ENCODE data around the gene CLNK. TPM values are rescaled to one million over a fixed set of nuclear protein-coding genes. Genes with fewer than 3 reads are reported as not detected.
"Not testable (repeated sequence)": the region's sequence is repeated elsewhere in the genome, so short reads cannot be mapped to it uniquely, and the experiment has no call there.

The CLNK gene
- polyA plus RNA-seq, 2 of the 4 experiments (the other 2 are of a cell fraction): not detected

- ATAC-seq (no peak), DNase-seq (ENCODE audit: low read depth in 1 of 2, low spot score in 1 of 2) (no peak), FAIRE-seq (no peak)
- WGBS (ENCODE audit: missing lambda C conversion rate): 0% methylated on average over 1 of the region's 1 CpG
- ChIA-PET CTCF (interaction anchor here (1.1 kb wide), 1 partner anchor 11 kb away, joined by 3 read pairs; no protein-coding TSS in a partner anchor), POLR2A (no interaction called here)
- Histone ChIP-seq H3K9me3 (no peaks in the 10 kb centered on the region), H3K4me2 (no peak overlapping the region), H3K4me3 (no peak overlapping the region), H3K27ac (no peak overlapping the region), H3K4me1 (no peaks in the 10 kb centered on the region)
- TF ChIP-seq SMC3 (IDR thresholded peaks at IDR 0.05): no peak
- no peak for TF ChIP-seq HMGXB4 (CRISPR knock-in tag; IDR thresholded peaks at IDR 0.05; ENCODE audit: borderline replicate concordance)
- no peak for TF ChIP-seq RFX5 (IDR thresholded peaks at IDR 0.05)
- TF ChIP-seq NR3C1 (IDR thresholded peaks at IDR 0.05): no peak
Measured at GRCh38 chr4:10577018-10577417, 107.5 kb downstream of the CLNK start.

- FAIRE-seq (no peak), ATAC-seq (no peak), DNase-seq (ENCODE audit: low read depth in 1 of 2, low spot score in 1 of 2) (no peak)
- Histone ChIP-seq H3K4me3 (no peak overlapping the region), H3K4me2 (no peak overlapping the region), H3K4me1 (no peaks in the 10 kb centered on the region), H3K27ac (no peak overlapping the region), H3K9me3 (no peaks in the 10 kb centered on the region)
- TF ChIP-seq ZFP36 (IDR thresholded peaks at IDR 0.05; ENCODE audit: borderline replicate concordance, partially characterized antibody): no peak
- no peak for TF ChIP-seq HES2 (IDR thresholded peaks at IDR 0.05)
- POLR2A ChIA-PET: no interaction called here
- 0% methylated on average over 4 of the region's 4 CpGs for WGBS (ENCODE audit: missing lambda C conversion rate)
- CTCF ChIA-PET: interaction anchor here (1.1 kb wide), 1 partner anchor 10 kb away, joined by 3 read pairs; no protein-coding TSS in a partner anchor
Measured at GRCh38 chr4:10576236-10576635, 108.3 kb downstream of the CLNK start.

GRCh38 chr4:10575414-10575813 lies 109.2 kb downstream of the CLNK start:
- ChIA-PET CTCF (no interaction called here), POLR2A (no interaction called here)
- H3K4me2 ChIP-seq: no peak overlapping the region
- TF ChIP-seq HDAC2 (IDR thresholded peaks at IDR 0.05): no peak
- H3K9me3 ChIP-seq: no peaks in the 10 kb centered on the region
- DNase-seq (ENCODE audit: low read depth in 1 of 2, low spot score in 1 of 2): no peak
- FAIRE-seq: no peak
- no peak overlapping the region for H3K27ac ChIP-seq
- no peaks in the 10 kb centered on the region for H3K4me1 ChIP-seq
- ATAC-seq: no peak
- H3K4me3 ChIP-seq: no peak overlapping the region
- 60% methylated on average over 2 of the region's 7 CpGs for WGBS (ENCODE audit: missing lambda C conversion rate)

GRCh38 chr4:10574553-10574952 lies 110.0 kb downstream of the CLNK start:
- FAIRE-seq, CTCF ChIA-PET: not testable (repeated sequence)

GRCh38 chr4:10571909-10572308 lies 112.7 kb downstream of the CLNK start:
- ATAC-seq (no peak), FAIRE-seq (no peak), DNase-seq (ENCODE audit: low read depth in 1 of 2, low spot score in 1 of 2) (no peak)
- CTCF ChIA-PET: interaction anchor here (0.9 kb wide), 1 partner anchor 9 kb away, joined by 3 read pairs; no protein-coding TSS in a partner anchor
- H3K4me2 ChIP-seq: no peak overlapping the region
- H3K4me1 ChIP-seq: no peaks in the 10 kb centered on the region
- H3K4me3 ChIP-seq: no peak overlapping the region
- TF ChIP-seq HOXB5 (CRISPR knock-in tag; IDR thresholded peaks at IDR 0.05) (no peak), GATA3 (IDR thresholded peaks at IDR 0.05; ENCODE audit: borderline replicate concordance) (no peak), RCOR1 (IDR thresholded peaks at IDR 0.05; ENCODE audit: low read depth, low read length) (no peak), TP53 (CRISPR knock-in tag; IDR thresholded peaks at IDR 0.05) (no peak), RNF2 (IDR thresholded peaks at IDR 0.05; ENCODE audit: borderline replicate concordance, low read depth) (no peak), RFX5 (IDR thresholded peaks at IDR 0.05) (no peak), ESRRA (IDR thresholded peaks at IDR 0.05; ENCODE audit: borderline replicate concordance, low read length) (no peak), REST (IDR thresholded peaks at IDR 0.05) (no peak), KDM5A (IDR thresholded peaks at IDR 0.05) (no peak), CTCF (IDR thresholded peaks at IDR 0.05) (no peak), EHMT2 (IDR thresholded peaks at IDR 0.05; ENCODE audit: low read depth) (no peak), POLR2A (IDR thresholded peaks at IDR 0.05; ENCODE audit: low read length) (no peak), HOXA7 (CRISPR knock-in tag; IDR thresholded peaks at IDR 0.05) (no peak), PBX3 (IDR thresholded peaks at IDR 0.05) (no peak)
- H3K9me3 ChIP-seq: no peaks in the 10 kb centered on the region
- no peak overlapping the region for H3K27ac ChIP-seq
- POLR2A ChIA-PET: no interaction called here
- WGBS (ENCODE audit: missing lambda C conversion rate): 3% methylated on average over 2 of the region's 2 CpGs

More at GRCh38 chr4:10574553-10574952, 110.0 kb downstream of the CLNK start:
- H3K4me3 ChIP-seq; H3K4me1 ChIP-seq; ATAC-seq; H3K27ac ChIP-seq; DNase-seq (ENCODE audit: low read depth in 1 of 2, low spot score in 1 of 2); H3K4me2 ChIP-seq; H3K9me3 ChIP-seq; POLR2A ChIA-PET: not testable (repeated sequence)
- 18% methylated on average over 6 of the region's 8 CpGs for WGBS (ENCODE audit: missing lambda C conversion rate)
